ENCODE results near the gene NKX6-1.

Gene NKX6-1

GRCh38 chr4:84497504-84498202, 1.4 kb downstream of the NKX6-1 start:
- DNase-seq, result no peak

DNA sequence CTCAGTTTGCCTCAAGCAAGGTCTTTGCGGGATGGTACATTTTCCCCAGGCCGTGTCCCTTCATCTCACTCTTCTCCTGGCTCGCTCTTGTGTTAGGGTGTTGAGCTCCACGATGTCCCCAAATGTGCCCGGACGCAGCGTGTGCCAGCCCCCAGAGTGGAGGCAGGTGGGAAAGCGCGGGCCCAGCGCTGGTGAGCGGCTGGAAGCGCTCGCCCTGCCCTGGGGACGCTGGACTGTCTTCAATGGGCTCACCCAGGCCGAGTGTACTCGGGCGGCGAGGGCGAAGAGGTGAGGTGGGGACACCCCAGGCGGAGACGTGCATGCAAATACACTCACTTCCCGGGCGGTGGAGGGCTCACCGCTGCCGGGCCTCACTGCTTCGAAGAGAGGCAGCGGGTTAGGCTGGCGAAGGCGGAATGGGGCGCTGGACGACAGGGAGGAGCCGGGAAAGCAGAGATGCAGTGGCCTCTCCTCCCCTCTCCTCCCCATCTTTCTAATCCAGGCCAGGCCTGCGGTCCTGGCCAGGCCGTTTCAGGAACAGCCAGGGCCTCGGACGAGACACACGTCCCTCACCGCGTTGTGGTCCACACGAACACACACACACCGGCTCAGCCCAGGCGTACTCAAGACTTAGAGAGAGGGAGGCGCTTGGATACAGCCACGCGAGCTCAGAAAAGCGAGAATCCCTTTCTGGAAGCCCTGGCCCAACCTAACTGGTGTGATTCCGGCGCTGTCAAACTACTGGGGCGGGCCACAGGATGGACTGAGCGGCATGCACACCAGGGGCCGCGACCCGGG, 2.2 kb downstream of the NKX6-1 start:
- no peak for DNase-seq

DNA sequence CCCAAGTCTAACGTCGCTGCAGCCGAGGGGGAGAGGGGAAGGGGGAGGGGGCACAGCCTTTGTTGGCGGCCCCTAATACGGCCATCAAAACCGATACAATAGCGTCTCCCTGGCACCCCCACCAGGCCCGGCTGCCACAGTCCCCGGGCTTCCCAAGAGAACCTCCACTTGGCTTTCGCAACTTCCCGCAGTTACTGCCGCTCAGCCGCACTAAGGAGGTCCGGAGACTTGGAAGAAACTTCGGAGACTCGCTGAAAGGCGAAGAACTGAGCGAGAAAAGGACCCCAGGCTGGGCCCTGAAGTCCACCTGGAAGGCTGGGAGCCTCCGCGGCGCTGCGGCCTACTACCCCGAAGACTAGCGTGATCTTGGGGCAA, 2.8 kb downstream of the NKX6-1 start:
- DNase-seq, result no peak

- no peak for DNase-seq
Observed at GRCh38 chr4:84495794-84496261, 3.3 kb downstream of the NKX6-1 start.

DNA sequence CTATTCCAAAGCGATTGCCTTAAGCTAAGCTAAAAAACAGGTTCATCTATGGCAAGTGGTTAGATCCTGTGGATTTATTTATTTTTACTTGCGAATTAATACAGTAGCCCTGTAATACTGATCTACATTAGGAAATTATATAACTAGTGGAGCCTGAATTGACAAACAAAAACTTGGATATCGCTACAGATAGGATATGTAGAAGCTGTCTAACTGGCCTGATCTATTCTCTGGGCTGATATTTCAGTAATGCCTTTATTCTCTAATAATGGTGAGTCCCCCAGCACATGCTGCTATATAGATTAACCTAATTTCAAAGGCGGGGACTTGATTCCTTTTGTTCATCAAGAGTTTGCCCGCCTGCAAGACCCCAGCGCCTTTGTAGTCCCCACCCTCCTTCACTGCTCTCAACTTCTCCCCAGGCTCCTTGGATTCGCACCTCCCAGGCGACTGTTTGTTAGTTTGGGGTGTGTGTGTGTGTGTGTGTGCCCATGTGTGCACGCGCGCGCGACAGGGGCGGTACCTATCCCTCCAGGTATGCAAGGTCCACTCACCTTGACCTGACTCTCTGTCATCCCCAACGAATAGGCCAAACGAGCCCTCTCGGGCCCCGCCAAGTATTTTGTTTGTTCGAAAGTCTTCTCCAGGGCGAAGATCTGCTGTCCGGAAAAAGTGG, 3.8 kb downstream of the NKX6-1 start:
- no peak for DNase-seq

- no peak for DNase-seq
Observed at GRCh38 chr4:84494531-84494930, 4.6 kb downstream of the NKX6-1 start.

DNA sequence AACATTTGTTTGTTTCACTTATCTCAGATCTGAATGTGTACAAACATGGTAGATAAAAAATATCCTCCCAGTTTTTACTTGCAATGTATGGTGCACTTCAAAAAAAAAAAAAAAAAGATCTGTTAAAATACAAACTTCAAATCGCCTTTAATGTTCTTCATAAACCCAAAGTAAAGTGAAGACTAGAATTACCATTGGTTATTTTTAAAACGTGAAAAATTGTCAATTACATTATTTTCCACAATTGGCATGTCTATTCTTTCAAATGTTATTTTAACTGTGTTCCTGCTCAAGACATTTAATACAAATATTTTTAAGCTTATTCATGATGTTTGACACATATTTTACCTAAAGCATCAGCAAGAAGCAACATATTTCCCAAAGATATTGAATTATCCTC, 5.0 kb downstream of the NKX6-1 start:
- DNase-seq, result no peak

DNA sequence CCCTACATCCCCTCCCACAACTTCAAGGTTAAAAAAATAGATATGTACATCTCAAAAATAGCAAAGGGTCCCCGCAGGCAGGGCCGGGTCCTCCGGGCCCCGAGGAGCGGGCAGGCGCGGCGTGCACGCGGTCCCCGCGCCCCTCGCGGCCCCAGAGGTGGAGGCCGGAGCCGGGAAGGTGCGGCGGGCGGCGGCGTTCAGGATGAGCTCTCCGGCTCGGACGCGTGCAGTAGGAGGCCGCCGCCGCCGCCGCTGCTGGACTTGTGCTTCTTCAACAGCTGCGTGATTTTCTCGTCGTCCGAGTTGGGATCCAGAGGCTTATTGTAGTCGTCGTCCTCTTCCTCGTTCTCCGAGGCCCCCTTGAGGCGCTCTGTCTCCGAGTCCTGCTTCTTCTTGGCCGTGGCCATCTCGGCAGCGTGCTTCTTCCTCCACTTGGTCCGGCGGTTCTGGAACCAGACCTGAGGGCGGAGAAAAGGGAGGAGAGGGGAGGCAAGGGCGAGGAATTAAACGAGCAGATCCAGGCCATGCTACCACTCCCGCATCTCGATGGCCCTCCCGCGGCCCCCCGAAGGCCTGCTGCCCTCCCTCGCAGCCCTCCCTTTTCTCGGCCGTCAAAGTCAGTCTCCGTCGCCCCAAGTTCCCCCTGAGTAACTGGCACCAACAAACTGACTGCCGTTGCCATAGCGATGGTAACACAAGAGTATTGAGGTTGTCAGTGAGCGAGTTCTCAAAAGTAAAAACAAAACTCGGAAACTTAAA, 5.8 kb downstream of the NKX6-1 start:
- DNase-seq, result peak; percentile 15

- DNase-seq, result no peak
Observed at GRCh38 chr4:84492737-84493091, 6.4 kb downstream of the NKX6-1 start.

GRCh38 chr4:84492290-84492689, 6.8 kb downstream of the NKX6-1 start:
- no peak for DNase-seq

DNA sequence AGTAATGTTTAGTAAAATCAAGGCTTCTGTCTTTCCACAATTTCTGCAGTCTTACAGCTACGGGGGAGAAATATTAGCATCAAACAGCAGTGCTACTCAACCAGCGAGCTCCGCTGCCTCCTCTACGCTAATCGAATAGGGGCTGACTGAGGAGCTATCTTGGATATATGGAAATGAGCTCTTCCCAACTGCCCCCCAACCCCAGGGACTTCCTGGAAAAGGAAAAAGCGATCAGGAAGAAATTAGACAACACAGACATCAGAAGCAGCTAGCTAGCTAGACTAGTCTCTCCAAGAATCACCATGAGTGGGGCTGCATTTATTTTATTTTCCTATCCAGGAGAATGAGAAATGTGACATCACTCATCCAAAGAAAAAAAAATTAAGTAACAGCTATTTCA, 7.6 kb downstream of the NKX6-1 start:
- no peak for DNase-seq

DNA sequence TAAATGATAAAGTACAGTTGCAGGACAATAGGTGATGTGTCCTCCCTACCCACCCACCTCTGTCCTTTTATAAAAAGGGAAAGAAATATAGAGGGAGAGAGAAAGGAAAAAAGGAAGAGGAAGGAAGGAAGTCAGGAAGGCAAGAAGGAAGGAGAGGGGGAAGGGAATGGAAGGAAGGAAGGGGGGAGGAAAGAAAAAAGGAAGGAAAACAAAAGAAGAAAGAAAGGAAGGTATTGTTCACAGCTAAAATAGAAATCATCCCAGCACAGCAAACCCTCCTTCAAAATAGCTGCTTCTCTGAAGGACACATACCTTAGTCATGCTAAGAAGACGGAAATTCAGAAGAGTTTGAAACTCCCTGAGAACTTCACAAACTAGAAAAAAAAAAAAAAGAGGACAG, 8.4 kb downstream of the NKX6-1 start:
- no peak for DNase-seq

- DNase-seq, result no peak
Observed at GRCh38 chr4:84484236-84484635, 14.9 kb downstream of the NKX6-1 start.

GRCh38 chr4:84483688-84484087, 15.4 kb downstream of the NKX6-1 start:
- no peak for DNase-seq

GRCh38 chr4:84482564-84483563, 16.2 kb downstream of the NKX6-1 start:
- no peak for DNase-seq

GRCh38 chr4:84481860-84482245, 17.2 kb downstream of the NKX6-1 start:
- no peak for DNase-seq

GRCh38 chr4:84481077-84481859, 17.8 kb downstream of the NKX6-1 start:
- no peak for DNase-seq

DNA sequence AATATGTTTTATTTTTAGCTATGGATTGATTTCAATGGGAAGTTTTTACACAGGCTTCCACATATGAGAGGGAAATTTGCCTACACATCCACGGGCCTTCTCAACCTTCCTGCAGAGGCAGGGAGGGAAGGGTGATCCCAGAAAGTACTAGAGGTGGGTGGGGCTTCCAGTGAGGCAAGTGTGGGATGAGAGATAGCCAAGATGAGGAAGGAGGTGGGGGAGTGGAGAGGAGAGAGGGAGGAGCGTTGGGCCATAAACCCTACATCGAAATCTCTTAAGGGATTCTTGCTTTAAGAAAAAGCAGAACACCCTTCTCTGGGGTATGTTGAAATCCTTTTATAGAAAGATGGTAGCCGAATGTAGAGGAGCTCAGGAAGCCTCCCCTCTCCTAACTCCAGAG, 19.0 kb downstream of the NKX6-1 start:
- DNase-seq, result no peak

DNA sequence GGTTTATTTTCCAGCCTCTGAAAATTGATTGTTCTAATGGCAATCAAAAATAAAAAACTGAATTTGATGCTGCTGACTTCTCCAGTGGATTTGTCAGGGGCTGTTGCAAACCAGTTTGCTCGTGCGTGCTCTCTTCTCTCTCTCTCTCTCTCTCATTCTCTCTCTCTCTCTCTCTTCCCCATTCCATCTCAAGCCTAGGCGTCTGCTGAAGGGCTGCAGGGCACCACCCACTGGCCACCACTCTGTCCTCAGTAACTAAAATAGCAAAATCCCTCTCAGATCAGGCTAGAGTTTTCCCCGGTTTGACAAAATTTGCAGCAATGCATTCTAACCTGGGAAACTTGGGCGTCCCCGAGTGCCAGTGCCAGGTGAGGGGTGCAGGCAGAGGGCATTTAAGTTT, 19.4 kb downstream of the NKX6-1 start:
- peak; percentile 12 for DNase-seq

- no peak for DNase-seq
Observed at GRCh38 chr4:84477738-84478137, 21.4 kb downstream of the NKX6-1 start.

DNA sequence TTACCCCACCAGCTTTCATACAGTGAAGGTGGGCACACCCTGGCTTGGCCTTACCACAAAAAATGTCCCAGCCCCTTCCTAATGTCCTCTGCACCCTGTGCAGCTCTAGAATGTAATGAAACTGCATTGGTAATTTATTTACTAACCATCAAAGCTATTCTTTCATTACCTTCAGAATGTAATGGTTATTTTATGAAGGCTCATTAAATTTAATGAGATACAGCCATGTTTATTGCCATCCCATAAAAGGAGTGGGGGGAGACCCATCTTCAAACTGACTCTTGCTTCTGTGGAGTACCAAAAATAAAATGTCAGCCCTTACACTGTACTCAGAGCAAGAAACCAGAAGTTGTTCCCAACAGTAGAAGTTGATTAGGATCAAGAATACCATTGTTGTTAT, 25.0 kb downstream of the NKX6-1 start:
- DNase-seq, result no peak

Measured in RPMI8226 (cell line).